Measurements from ENCODE around the gene PRRT1B. TPM values are rescaled to one million over a fixed set of nuclear protein-coding genes. Genes with fewer than 3 reads are reported as not detected.

Gene PRRT1B
- total RNA-seq, 1 donor from 2014 or later, result 11.1 TPM

- DNase-seq (ENCODE audit: low spot score), result no peak
Observed at GRCh38 chr9:131522257-131523085, 22.9 kb upstream of the PRRT1B start.

GRCh38 chr9:131523086-131523388 is 22.3 kb upstream of the PRRT1B start:
- DNase-seq (ENCODE audit: low spot score), result no peak

GRCh38 chr9:131523451-131524435 is 21.6 kb upstream of the PRRT1B start:
- no peak for DNase-seq (ENCODE audit: low spot score)

GRCh38 chr9:131524665-131525315 is 20.5 kb upstream of the PRRT1B start:
- DNase-seq (ENCODE audit: low spot score), result no peak

GRCh38 chr9:131525643-131526565 is 19.4 kb upstream of the PRRT1B start:
- DNase-seq (ENCODE audit: low spot score), result no peak

GRCh38 chr9:131528186-131528585 is 17.1 kb upstream of the PRRT1B start:
- DNase-seq (ENCODE audit: low spot score), result no peak

- DNase-seq (ENCODE audit: low spot score), result no peak
Observed at GRCh38 chr9:131528886-131529505, 16.3 kb upstream of the PRRT1B start.

GRCh38 chr9:131529597-131530545 is 15.5 kb upstream of the PRRT1B start:
- no peak for DNase-seq (ENCODE audit: low spot score)

GRCh38 chr9:131530546-131530919 is 14.8 kb upstream of the PRRT1B start:
- no peak for DNase-seq (ENCODE audit: low spot score)

GRCh38 chr9:131530920-131531832 is 14.1 kb upstream of the PRRT1B start, which contains the start of gene UCK1:
UCK1 (minus strand) TSS chr9:131531263; CDS start chr9:131531174, 89 bp downstream.
- peak; percentile 63 for DNase-seq (ENCODE audit: low spot score)

- DNase-seq (ENCODE audit: low spot score), result peak; percentile 34
Observed at GRCh38 chr9:131534721-131535237, 10.5 kb upstream of the PRRT1B start.

GRCh38 chr9:131537946-131538345 is 7.4 kb upstream of the PRRT1B start:
- no peak for DNase-seq (ENCODE audit: low spot score)

- no peak for DNase-seq (ENCODE audit: low spot score)
Observed at GRCh38 chr9:131539223-131539923, 6.0 kb upstream of the PRRT1B start.

- no peak for DNase-seq (ENCODE audit: low spot score)
Observed at GRCh38 chr9:131543141-131543540, 2.2 kb upstream of the PRRT1B start.

GRCh38 chr9:131545786-131546335 is 538 bp downstream of the PRRT1B start:
- DNase-seq (ENCODE audit: low spot score), result no peak

GRCh38 chr9:131546336-131547084 is 1.2 kb downstream of the PRRT1B start:
- no peak for DNase-seq (ENCODE audit: low spot score)

Data from mucosa of gallbladder (tissue), 1 donor.